GM19455 (cell line): Measurements from ENCODE around the gene PARVB.

ENCODE experiments used
- ATAC-seq: cut with Tn5 transposase; IDR thresholded peaks from one replicate; pipeline ENCODE4 v1.9.1; 2021; ENCODE audit not compliant: unreplicated experiment

The PARVB gene

GRCh38 chr22:44131412-44131811, 107.3 kb downstream of the PARVB start:
- ATAC-seq: no peak

DNA sequence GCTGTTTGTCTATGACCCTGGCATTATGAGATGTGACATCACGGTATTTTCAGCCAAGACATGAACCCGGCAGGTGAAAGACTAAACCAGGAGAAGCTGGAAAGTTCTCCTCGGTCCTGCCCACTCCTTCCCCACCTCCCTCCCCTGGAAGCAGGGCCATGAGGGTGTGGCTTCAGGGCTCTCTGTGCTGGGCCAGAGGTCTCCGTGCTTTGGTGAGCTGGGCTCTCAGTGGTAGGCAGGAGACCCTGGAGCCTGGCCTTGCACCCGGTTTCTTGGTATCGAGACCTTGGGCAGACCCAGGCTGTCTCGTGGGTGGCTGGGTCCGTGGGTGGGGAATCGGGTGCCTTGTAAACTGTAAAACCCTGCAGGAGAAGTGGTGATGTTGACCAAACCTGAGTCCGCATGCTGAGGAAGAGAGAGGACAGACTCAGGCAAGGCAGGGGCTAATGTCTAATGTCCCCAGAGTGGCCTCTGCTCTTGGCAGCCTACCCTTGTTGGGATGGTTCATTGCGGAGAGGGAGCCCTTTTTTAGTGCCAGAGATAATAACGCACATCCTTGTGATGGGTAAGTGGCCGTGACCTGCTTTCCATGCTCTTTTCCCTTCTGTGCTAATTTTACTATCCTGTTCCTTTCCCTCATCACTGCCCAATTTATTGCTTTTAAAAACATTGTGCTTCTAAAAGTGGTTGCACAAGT, 108.0 kb downstream of the PARVB start:
- no peak for ATAC-seq

GRCh38 chr22:44132724-44133123, 108.6 kb downstream of the PARVB start:
- no peak for ATAC-seq

DNA sequence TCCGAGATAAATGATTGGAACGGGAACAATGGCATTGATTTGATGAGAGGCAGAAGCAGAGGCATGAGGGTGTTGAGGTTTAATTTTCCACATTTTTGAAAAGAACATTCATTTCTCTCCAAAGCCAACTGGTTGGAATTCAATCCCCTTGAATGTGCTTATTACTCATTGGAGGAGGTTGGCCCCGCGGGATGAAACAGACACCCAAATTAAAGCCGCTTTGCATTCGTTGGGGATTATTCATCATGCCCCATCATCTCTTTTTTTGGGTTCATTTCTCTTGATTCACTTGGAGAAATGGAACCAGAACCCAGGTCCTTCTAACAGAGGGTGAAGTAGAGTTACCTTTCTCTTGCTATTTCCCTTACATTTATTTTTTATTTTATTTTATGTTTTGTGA, 109.1 kb downstream of the PARVB start:
- no peak for ATAC-seq

DNA sequence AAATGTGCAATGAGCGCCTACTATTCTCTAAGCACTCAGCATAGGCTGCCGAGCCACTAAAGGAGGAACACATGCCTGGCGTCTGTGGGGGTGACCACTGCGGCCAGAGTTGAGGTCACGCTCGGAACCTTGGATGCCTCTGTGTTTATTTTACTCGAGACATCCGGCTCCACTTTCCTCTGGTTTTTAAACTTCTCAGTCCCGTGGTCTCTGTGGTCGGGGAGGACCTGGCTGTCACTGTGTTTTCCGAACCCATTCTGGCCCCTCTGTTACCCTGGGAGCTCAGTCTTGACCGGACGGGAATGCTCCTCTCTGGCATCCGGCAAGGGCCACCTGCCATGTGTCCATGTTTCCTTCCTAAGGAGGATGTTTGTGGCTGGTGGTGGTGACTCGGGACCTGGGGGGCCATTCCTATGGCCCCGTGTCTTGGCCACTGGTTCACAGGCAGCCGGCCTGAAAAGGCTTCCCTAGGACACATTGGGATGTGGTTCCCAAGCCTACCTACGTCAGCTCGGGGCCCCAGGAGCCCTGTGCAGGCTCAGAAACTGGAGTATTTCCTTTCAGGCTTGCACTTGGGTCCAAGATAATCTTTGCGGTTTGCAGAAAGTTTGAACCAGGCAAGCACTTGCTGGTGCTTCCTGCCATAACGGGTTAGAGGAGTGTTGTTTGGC, 109.9 kb downstream of the PARVB start:
- no peak for ATAC-seq

GRCh38 chr22:44136112-44136511, 112.0 kb downstream of the PARVB start:
- ATAC-seq: no peak

- ATAC-seq: no peak
Observed at GRCh38 chr22:44136786-44137185, 112.7 kb downstream of the PARVB start.

GRCh38 chr22:44137415-44137814, 113.3 kb downstream of the PARVB start:
- ATAC-seq: no peak

DNA sequence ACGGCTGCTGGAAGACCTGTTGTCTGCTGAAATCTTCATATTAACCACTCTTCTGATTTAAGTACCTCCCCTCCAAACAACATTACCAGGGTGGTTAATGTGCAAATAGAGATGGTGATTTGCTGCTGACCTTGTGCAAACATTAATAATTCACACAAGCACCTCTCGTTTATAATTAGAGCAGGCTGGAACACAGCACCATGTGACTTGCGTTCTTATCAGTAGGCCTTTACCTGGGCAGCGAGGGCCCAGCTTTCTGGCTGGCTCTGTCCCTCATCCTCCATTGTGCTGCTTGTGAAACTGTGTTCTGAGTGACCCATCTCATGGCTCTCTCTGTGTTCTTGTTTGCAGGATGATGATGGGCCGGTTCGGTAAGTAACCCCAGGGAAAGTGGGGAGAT, 115.7 kb downstream of the PARVB start:
- ATAC-seq: no peak

DNA sequence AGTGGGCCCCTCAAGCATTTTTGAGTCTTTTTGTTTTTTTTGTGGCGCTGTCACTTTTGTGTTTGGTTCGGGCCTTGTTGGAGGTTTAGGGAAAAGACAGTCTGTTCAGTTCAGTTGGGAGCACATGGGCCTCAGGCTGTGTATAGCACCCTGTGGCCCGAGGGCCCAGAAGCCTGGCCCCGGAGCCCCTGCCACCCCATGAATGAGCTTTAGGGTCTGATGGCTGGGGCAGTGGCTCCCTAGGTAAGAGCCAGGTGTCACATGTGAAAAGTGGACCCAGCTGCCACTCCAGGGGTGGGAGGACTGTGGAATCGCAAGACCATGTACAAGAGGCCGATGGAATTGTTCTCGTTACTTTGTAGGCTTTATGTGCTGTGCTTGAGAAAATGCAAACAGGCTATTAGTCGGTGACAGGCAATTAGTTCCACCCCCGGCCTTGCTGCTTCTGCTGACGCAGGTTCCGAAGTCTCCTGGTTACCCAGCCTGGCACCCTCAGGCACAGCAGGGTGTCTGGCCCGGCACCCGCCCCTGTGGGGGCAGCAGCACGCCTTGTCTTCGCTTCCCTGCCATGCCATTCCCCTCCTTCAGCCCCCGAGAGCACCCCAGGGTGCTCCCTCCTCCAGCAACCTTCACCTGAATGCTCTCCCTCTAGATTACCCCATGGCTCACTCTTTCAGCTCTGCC, 118.5 kb downstream of the PARVB start:
- ATAC-seq: no peak

DNA sequence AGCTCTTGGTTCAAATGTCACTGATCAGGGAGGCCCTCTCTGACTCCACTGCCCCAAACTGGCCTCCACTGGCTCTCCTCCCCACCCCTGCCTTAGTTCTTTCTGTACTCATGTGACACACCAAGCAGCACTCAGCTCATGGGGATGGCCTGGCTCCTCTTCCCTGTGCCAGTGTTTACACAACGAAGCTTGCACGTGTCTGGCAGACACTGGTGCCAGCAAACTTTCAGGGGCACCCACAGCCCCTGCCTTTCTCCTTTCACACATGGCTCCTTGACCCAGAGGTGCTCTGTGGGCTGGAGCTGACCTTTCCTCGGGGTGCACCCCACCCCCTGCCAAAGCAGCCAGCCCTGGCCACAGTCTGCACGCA, 119.0 kb downstream of the PARVB start:
- ATAC-seq: no peak

DNA sequence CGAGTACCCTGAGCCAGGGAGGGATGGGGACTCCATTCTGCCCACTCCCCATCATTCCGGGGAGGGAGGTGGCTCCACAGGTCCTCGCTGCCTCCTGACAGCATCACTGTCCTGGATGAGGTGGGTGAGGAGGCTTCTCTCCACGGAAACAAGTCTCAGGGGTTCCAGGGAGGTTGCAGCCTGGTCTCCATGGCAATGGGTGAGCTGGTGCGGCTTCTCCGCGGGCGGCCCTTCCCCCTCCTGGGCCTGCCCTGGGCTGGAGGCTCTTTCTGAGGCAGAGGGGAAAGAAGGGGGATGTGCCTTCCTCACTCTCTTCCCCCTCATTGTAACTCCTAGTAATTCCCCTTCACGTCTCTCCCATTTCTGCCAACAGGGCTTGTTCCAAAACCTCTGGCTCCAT, 119.5 kb downstream of the PARVB start:
- ATAC-seq: no peak

DNA sequence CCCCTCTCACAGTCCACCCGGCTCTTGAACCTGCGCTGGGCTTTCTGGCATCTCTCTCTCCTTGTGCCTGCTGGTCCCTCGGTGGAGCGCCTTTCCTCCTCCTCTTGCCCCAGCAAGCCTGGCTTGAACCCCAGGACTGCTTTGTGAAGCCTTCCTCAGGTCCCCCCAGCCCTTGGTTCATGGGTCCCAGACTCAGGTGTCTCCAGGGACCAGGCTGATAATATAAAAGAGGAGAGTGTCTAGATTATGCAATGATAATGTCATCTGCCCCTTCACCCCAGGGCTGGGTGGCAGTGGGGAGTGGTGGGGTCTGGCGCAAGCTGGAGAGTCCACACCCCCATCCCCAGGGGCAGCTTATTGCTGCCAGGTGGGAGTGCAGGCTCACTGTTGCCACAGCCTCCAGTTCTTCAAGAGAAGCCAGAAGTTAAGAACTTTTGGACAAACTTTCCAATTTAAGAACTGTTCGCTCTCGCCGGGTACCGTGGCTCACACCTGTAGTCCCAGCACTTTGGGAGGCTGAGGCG, 120.0 kb downstream of the PARVB start:
- no peak for ATAC-seq

GRCh38 chr22:44145544-44145943, 121.4 kb downstream of the PARVB start:
- ATAC-seq: no peak

DNA sequence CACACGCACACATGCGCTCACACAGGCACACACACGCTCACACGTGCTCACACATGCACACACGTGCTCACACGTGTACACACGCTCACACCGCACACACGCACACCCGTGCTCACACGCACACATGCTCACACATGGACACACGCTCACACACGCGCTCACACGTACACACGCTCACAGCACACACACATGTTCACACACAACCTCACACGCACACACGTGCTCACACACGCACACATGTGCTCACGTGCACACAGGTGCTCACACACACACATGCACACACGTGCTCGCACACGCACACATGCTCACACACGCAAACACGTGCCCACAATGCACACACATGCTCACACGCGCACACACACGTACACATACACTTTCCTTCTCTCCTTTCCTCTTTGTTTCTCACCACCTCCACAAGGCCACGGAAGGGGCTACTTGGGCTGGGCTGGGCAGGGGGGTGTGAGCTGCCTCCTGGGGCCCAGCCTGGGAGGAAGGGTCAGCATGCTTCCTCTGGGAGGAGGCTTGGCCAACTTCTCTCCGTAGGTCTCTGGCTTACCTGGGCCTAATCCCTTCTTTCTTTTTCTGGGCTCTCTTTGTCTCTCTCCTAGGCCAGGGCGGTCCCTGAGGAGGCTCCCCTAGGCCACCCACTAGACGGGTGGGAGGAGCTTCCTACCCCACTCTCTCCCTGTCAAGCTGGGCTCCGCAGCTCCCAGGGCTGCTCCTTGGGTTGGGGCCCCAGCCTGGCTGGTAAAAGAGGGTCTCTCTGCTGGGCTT, 122.2 kb downstream of the PARVB start:
- no peak for ATAC-seq

GRCh38 chr22:44147008-44147645, 123.0 kb downstream of the PARVB start:
- ATAC-seq: no peak

DNA sequence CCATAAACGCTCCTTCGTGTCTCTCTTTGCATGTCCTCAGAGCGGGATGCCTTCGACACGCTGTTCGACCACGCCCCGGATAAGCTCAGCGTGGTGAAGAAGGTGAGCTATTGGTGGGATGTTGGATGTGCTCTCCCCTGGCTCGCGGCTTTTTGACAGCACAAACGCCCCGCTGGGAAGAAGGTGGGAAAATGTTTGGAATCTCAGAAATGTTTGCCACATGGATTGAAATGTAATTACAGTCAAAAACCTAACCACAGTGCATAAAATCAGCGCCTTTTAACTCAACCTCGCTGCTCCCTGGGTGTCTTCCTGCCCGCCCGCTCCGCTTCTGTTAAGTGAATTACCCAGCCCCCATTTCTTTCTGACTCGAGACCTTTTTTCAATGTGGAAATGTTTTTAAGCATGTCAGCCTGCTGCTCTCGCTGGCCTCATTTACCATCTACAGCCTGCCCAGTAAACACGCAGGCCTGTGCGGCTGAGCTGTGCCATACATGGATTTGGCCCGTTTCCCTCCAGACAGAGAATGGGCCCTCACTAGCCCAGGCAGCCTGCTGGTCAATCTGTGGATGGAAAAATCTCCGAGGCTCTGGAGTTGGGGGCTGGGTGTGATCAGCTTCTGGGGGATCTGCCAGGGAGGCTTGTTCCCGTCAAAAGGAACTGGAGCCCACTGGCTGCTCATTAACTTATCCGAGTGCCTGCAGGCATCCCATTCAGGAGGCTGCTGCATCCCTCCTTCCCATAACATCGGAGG, 123.9 kb downstream of the PARVB start:
- no peak for ATAC-seq

DNA sequence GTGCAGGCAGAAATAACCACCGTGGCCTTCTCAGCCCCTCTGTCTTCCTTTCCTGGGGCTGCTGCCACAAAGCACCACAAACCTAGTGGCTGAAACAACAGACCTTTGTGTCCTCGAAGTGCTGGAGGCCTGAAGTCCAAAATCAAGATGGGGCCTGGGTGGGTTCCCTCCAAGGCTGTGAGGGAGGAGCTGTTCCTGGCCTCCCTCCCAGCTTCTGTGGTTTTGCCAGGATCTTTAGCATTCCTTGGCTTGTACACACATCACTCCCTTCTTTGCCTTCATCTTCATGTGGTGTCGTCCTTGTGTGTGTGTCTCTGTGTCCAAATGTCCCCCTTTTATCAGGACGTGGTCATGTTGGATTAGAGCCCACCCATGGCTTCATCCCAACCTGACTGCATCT, 127.6 kb downstream of the PARVB start:
- no peak for ATAC-seq

GRCh38 chr22:44153710-44154109, 129.6 kb downstream of the PARVB start:
- no peak for ATAC-seq

- ATAC-seq: no peak
Observed at GRCh38 chr22:44154436-44154942, 130.4 kb downstream of the PARVB start.
